HepG2 (cell line): ENCODE data around the gene GJB5. TPM values are rescaled to one million over a fixed set of nuclear protein-coding genes. Genes with fewer than 3 reads are reported as not detected.

ENCODE experiments used
- ATAC-seq: fragments of 200-7000 bp; cut with Tn5 transposase; 3 replicates; pipeline ENCODE4 v1.9.1; 2020; ENCODE audit warnings: mild to moderate bottlenecking, moderate library complexity
- BruUV-seq: library from RNA; stranded (reverse); fragments of 400-500 nt; replicated peaks from 2 replicates; lab custom pipeline; 2021; lab: Mats Ljungman, UMichigan
- CTCF ChIA-PET: fragments of 300-600 bp; formaldehyde crosslinking; extraction: SDS; loops from one replicate; lab custom pipeline; 2021; ENCODE audit warnings: low total read pairs, inconsistent platforms, low intra/inter-chr PET ratio; lab: Yijun Ruan, JAX
- POLR2A ChIA-PET: fragments of 350-600 bp; sonication (Branson Sonifier 250); formaldehyde crosslinking; loops from one replicate; lab custom pipeline; 2020; ENCODE audit warnings: antibody characterized with exemption, inconsistent platforms; lab: Yijun Ruan, JAX
- DNase-seq: peaks from one replicate; pipeline ENCODE4 v3.0.0-alpha.2; 2015; ENCODE audit warnings: low spot score
- FAIRE-seq: peaks from 3 replicates; lab custom pipeline; 2011; peaks lifted over from hg19 to GRCh38; lab: Jason Lieb, UNC
- H2AFZ ChIP-seq: one replicate; pipeline ENCODE4 v1.6.1; 2011; ENCODE audit warnings: low read length, inconsistent platforms
- H3K27ac ChIP-seq: fragments of 300-600 bp; 3 replicates; pipeline ENCODE4 v1.8.0; 2011; ENCODE audit warnings: mixed run types, mild to moderate bottlenecking, mixed read lengths, low read length, inconsistent platforms; ENCODE audit not compliant: insufficient read depth; ENCODE audit errors: extremely low read length
- H3K27me3 ChIP-seq, 2 experiments: fragments of 200-600 bp in 1 of 2; 2 replicates in 1 of 2; 3 replicates in 1 of 2; pipeline versions ENCODE4 v1.6.0 to v1.8.0; 2011; ENCODE audit warnings: low read length in 2 of 2, mild to moderate bottlenecking in 2 of 2, moderate library complexity in 2 of 2, inconsistent platforms in 1 of 2; ENCODE audit not compliant: insufficient read depth in 2 of 2, control insufficient read depth in 1 of 2
- H3K36me3 ChIP-seq, 2 experiments: fragments of 200-600 bp in 1 of 2; replicated peaks in 1 of 2; 2 replicates in 1 of 2; 3 replicates in 1 of 2; pipeline versions ENCODE4 v1.5.1 to v1.8.0; 2011; ENCODE audit warnings: low read length in 2 of 2, inconsistent platforms in 1 of 2; ENCODE audit not compliant: insufficient read depth in 2 of 2, control insufficient read depth in 1 of 2
- H3K4me1 ChIP-seq: 2 replicates; pipeline ENCODE4 v1.5.1; 2012; ENCODE audit warnings: low read length, inconsistent platforms; ENCODE audit not compliant: insufficient read depth
- H3K4me2 ChIP-seq: 2 replicates; pipeline ENCODE4 v1.6.0; 2011; ENCODE audit warnings: low read depth, low read length, inconsistent platforms
- H3K4me3 ChIP-seq, 3 experiments: fragments of 200-600 bp in 1 of 3; sonication (generic), shearing (Covaris generic) in 1 of 3; replicated peaks in 1 of 3; 2 replicates each; pipeline ENCODE4 v1.5.1; 2011 to 2016; ENCODE audit warnings: low read length in 3 of 3, inconsistent platforms in 2 of 3, low read depth in 2 of 3, mild to moderate bottlenecking in 2 of 3, control low read depth in 1 of 3, mixed read lengths in 1 of 3; ENCODE audit not compliant: insufficient read depth in 1 of 3
- H3K79me2 ChIP-seq: one replicate; pipeline ENCODE4 v1.6.1; 2011; ENCODE audit warnings: low read length, inconsistent platforms; ENCODE audit not compliant: insufficient read depth
- H3K9ac ChIP-seq: 2 replicates; pipeline ENCODE4 v1.6.0; 2011; ENCODE audit warnings: mild to moderate bottlenecking, low read depth, low read length, inconsistent platforms; ENCODE audit not compliant: insufficient read depth
- H3K9me3 ChIP-seq: 2 replicates; pipeline ENCODE4 v1.5.1; 2012; ENCODE audit warnings: mild to moderate bottlenecking, low read length
- H4K20me1 ChIP-seq: 2 replicates; pipeline ENCODE4 v1.6.0; 2011; ENCODE audit warnings: inconsistent platforms, mild to moderate bottlenecking, low read length, moderate library complexity; ENCODE audit not compliant: insufficient read depth
- AFF4 ChIP-seq: sonication (generic); formaldehyde crosslinking; IDR thresholded peaks from 2 replicates; pipeline ENCODE4 v1.4.0; 2020; ENCODE audit warnings: missing genetic modification reagents
- ATF4 ChIP-seq, 2 experiments: fragments of 450-650 bp in 1 of 2; sonication (generic) in 1 of 2; formaldehyde crosslinking; IDR thresholded peaks; 2 replicates each; pipeline versions ENCODE4 v1.5.0 to v1.8.0; 2020 to 2022; ENCODE audit warnings: mild to moderate bottlenecking in 1 of 2, missing genetic modification reagents in 1 of 2
- ATRX ChIP-seq: sonication (generic); formaldehyde crosslinking; IDR thresholded peaks from 2 replicates; pipeline ENCODE4 v1.4.0; 2020; ENCODE audit warnings: missing genetic modification reagents, borderline replicate concordance
- LBX2 ChIP-seq: sonication (generic); formaldehyde crosslinking; IDR thresholded peaks from 2 replicates; pipeline ENCODE4 v1.5.0; 2020; ENCODE audit warnings: missing genetic modification reagents, mild to moderate bottlenecking, borderline replicate concordance
- MTA1 ChIP-seq: sonication (generic); formaldehyde crosslinking; IDR thresholded peaks from 2 replicates; pipeline ENCODE4 v1.4.0; 2020; ENCODE audit warnings: missing genetic modification reagents, mild to moderate bottlenecking, borderline replicate concordance
- NR2F2 ChIP-seq: IDR thresholded peaks from 2 replicates; pipeline ENCODE4 v1.6.1; 2012; ENCODE audit warnings: low read depth, inconsistent platforms, borderline replicate concordance
- SAP130 ChIP-seq: IDR thresholded peaks from 2 replicates; pipeline ENCODE4 v1.6.1; 2016; ENCODE audit warnings: low read depth
- SIN3A ChIP-seq: IDR thresholded peaks from 2 replicates; pipeline ENCODE4 v1.6.1; 2011; ENCODE audit warnings: low read depth, mild to moderate bottlenecking, control low read depth, low read length, borderline replicate concordance
- SMARCE1 ChIP-seq: fragments of 450-650 bp; IDR thresholded peaks from 2 replicates; pipeline ENCODE4 v1.6.1; 2017; ENCODE audit warnings: borderline replicate concordance
- STAG1 ChIP-seq: sonication (generic); formaldehyde crosslinking; IDR thresholded peaks from 2 replicates; pipeline ENCODE4 v1.4.0; 2020; ENCODE audit warnings: missing genetic modification reagents
- TIGD3 ChIP-seq: sonication (generic); formaldehyde crosslinking; IDR thresholded peaks from 2 replicates; pipeline ENCODE4 v1.5.1; 2020; ENCODE audit warnings: mild to moderate bottlenecking, missing genetic modification reagents, borderline replicate concordance
- ZNF280B ChIP-seq: sonication (generic); formaldehyde crosslinking; IDR thresholded peaks from 2 replicates; pipeline ENCODE4 v1.5.0; 2020; ENCODE audit warnings: missing genetic modification reagents, mild to moderate bottlenecking, borderline replicate concordance
- ZNF724P ChIP-seq: sonication (generic); formaldehyde crosslinking; IDR thresholded peaks from 2 replicates; pipeline ENCODE4 v1.8.0; 2022; ENCODE audit warnings: missing genetic modification reagents, borderline replicate concordance
- WGBS: methylation state at CpG from one replicate; pipeline ENCODE4 v1.1.6; 2017; ENCODE audit warnings: low lambda C conversion rate; 5-methylcytosine and 5-hydroxymethylcytosine counted together
- in situ Hi-C: cut with HindIII; loops from 2 replicates; pipeline ENCODE4 v1.10.0; 2017; ENCODE audit warnings: low pct_unique_long_range_greater_than_20kb; ENCODE audit not compliant: extremely low pct_ligation_motif_present
- intact Hi-C: fragments of 100-400 bp; cut with micrococcal nuclease; formaldehyde crosslinking; loops from one replicate; pipeline ENCODE4 v1.10.0; 2022; ENCODE audit not compliant: unreplicated experiment
- polyA plus RNA-seq, 8 experiments: library from polyadenylated mRNA; depleted of rRNA in 3 of 8; stranded (reverse) in 7 of 8; unstranded in 1 of 8; fragments of >200 nt; fragmentation: Illumina TruSeq in 4 of 8; extraction: Trizol in 4 of 8; gene quantifications; 2 replicates each; pipeline versions ENCODE4 v1.2.1 to v1.2.3, GENCODE V29; 2011 to 2016; ENCODE audit warnings: low read depth in 4 of 8, missing spikeins in 1 of 8, mixed read lengths in 1 of 8; ENCODE audit not compliant: insufficient read depth in 1 of 8
- total RNA-seq, 5 experiments: library from RNA; depleted of rRNA; stranded (reverse); fragments of >200 nt; fragmentation: Illumina TruSeq; extraction: Trizol; gene quantifications; 2 replicates each; pipeline ENCODE4 v1.2.3, GENCODE V29; 2016; ENCODE audit warnings: low read depth in 1 of 5

Gene GJB5
- total and polyA plus RNA-seq, 2 of the 13 experiments (the other 11 are each of a cell fraction or from before 2014, with no cell fraction given), result not detected

- TF ChIP-seq SAP130 (no peak), AFF4 (CRISPR knock-in tag) (no peak), ZNF280B (CRISPR knock-in tag) (no peak)
- TF ChIP-seq, all 625 proteins: peak for 0
Measured at GRCh38 chr1:34781844-34782391, 27.1 kb downstream of the GJB5 start (continued).

- Histone ChIP-seq H3K27me3 (peaks cover 7 to 27% of the 10 kb centered on the region in 2 experiments; a peak in 4 of 5 replicates), H3K4me3 (no peak overlapping the region), H3K79me2 (no peaks in the 10 kb centered on the region), H3K36me3 (no peaks in the 10 kb centered on the region), H3K27ac (no peak overlapping the region), H3K4me2 (no peak overlapping the region), H3K4me1 (no peaks in the 10 kb centered on the region), H3K9me3 (no peaks in the 10 kb centered on the region), H4K20me1 (no peaks in the 10 kb centered on the region), H2AFZ (no peak overlapping the region), H3K9ac (no peak overlapping the region)
- intact Hi-C loops, result no loop called here
- ChIA-PET POLR2A (no interaction called here), CTCF (no interaction called here)
- no peak for FAIRE-seq
- no peak for ATAC-seq
- no TSS peak for BruUV-seq
- 50% methylated on average over 26 of the region's 28 CpGs for WGBS
- in situ Hi-C loops, result loop anchor here (5.0 kb wide), 1 partner anchor 68 kb away; no protein-coding TSS in a partner anchor
- DNase-seq, result no peak
- TF ChIP-seq LBX2 (no peak), NR2F2 (no peak), ATRX (CRISPR knock-in tag) (no peak), SMARCE1 (no peak), STAG1 (CRISPR knock-in tag) (no peak), ZNF724P (no peak), MTA1 (CRISPR knock-in tag) (no peak), ATF4 (CRISPR knock-in tag; IDR thresholded peaks at IDR 0.05) (no peak), SIN3A (no peak), TIGD3 (CRISPR knock-in tag) (no peak)
Measured at GRCh38 chr1:34784751-34785221, 29.9 kb downstream of the GJB5 start.
